IPS-NIHi7 (cell line): Measurements from ENCODE around the gene DUSP5.

Experiments
- DNase-seq: peaks from one replicate; pipeline ENCODE4 v3.0.0; 2012; ENCODE audit warnings: mixed read lengths; ENCODE audit errors: extremely low spot score

DUSP5 gene

GRCh38 chr10:110546077-110546476 lies 48.4 kb downstream of the DUSP5 start:
- no peak for DNase-seq

GRCh38 chr10:110546499-110547110 lies 48.9 kb downstream of the DUSP5 start:
- no peak for DNase-seq

- peak; percentile 65 for DNase-seq
Observed at GRCh38 chr10:110547139-110547761, 49.5 kb downstream of the DUSP5 start.

- DNase-seq, result no peak
Observed at GRCh38 chr10:110548002-110548401, 50.3 kb downstream of the DUSP5 start.

- no peak for DNase-seq
Observed at GRCh38 chr10:110549211-110549610, 51.5 kb downstream of the DUSP5 start.

- peak; percentile 49 for DNase-seq
Observed at GRCh38 chr10:110553905-110554304, 56.2 kb downstream of the DUSP5 start.

- no peak for DNase-seq
Observed at GRCh38 chr10:110556296-110556695, 58.6 kb downstream of the DUSP5 start.

- peak; percentile 65 for DNase-seq
Observed at GRCh38 chr10:110556969-110557601, 59.4 kb downstream of the DUSP5 start.

GRCh38 chr10:110558041-110558440 lies 60.3 kb downstream of the DUSP5 start:
- DNase-seq, result no peak

GRCh38 chr10:110560012-110560411 lies 62.3 kb downstream of the DUSP5 start:
- DNase-seq, result no peak
